Endothelial cell (in vitro differentiated cells): ENCODE measurements around the gene TIMP3. TPM values are rescaled to one million over a fixed set of nuclear protein-coding genes. Genes with fewer than 3 reads are reported as not detected.

Experiments
- DNase-seq: peaks from one replicate; pipeline ENCODE4 v3.0.0; 2021; ENCODE audit warnings: low spot score
- H3K27ac Mint-ChIP-seq: one replicate; pipeline ENCODE4 v1.8.0; 2021; ENCODE audit warnings: mixed read lengths, inconsistent platforms; ENCODE audit not compliant: unreplicated experiment
- H3K27me3 Mint-ChIP-seq: one replicate; pipeline ENCODE4 v1.8.0; 2021; ENCODE audit warnings: mild to moderate bottlenecking, moderate library complexity, mixed read lengths, inconsistent platforms; ENCODE audit not compliant: unreplicated experiment
- H3K36me3 Mint-ChIP-seq: one replicate; pipeline ENCODE4 v1.8.0; 2021; ENCODE audit warnings: mild to moderate bottlenecking, low read depth, mixed read lengths, inconsistent platforms; ENCODE audit not compliant: unreplicated experiment
- H3K4me1 Mint-ChIP-seq: one replicate; pipeline ENCODE4 v1.8.0; 2021; ENCODE audit warnings: mild to moderate bottlenecking, mixed read lengths, inconsistent platforms; ENCODE audit not compliant: unreplicated experiment
- H3K4me3 Mint-ChIP-seq: one replicate; pipeline ENCODE4 v1.8.0; 2021; ENCODE audit warnings: mild to moderate bottlenecking, mixed read lengths, inconsistent platforms; ENCODE audit not compliant: unreplicated experiment
- H3K9me3 Mint-ChIP-seq: one replicate; pipeline ENCODE4 v1.8.0; 2021; ENCODE audit warnings: mixed read lengths, inconsistent platforms; ENCODE audit not compliant: unreplicated experiment
- total RNA-seq: library from RNA; stranded (reverse); fragmentation: NEBNext Ultra II Directional; extraction: Animal tissue kit (Norgen Biotek cat#: 25700); gene quantifications from one replicate; pipeline ENCODE4 v1.2.1, GENCODE V29; 2021; ENCODE audit not compliant: unreplicated experiment
- TF ChIP-seq, protein P1 (sequence below): fragments of 200-600 bp; sonication (generic); IDR thresholded peaks from one replicate; pipeline ENCODE4 v1.5.0; 2021; ENCODE audit warnings: antibody characterized with exemption; ENCODE audit not compliant: unreplicated experiment

TIMP3 gene
- total RNA-seq, 1 donor from 2014 or later: 73.5 TPM

DNA sequence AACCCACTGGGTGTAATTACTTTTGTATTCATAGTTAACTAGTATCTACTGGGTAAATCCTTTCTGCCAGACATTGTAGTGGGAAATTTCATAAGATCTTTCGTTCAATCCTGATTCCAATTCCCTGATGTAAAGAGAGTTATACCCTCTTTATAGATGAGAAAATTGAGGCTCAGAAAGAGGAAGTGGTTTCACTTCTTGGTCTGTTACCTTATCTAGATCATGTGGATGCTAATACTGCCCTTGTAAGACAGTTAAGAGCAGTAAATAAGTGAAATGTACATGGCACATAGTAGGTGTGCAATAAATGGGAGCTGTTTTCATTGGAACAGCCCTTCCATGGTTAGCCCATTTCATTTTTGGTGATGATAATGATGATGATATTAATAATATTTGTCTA lies 46.7 kb downstream of the TIMP3 start:
- H3K9me3 Mint-ChIP-seq: no peaks in the 10 kb centered on the region
- peaks cover 26% of the 10 kb centered on the region for H3K4me1 Mint-ChIP-seq
- H3K27me3 Mint-ChIP-seq: no peaks in the 10 kb centered on the region
- H3K27ac Mint-ChIP-seq: no peak overlapping the region
- H3K36me3 Mint-ChIP-seq: peaks cover 17% of the 10 kb centered on the region
- H3K4me3 Mint-ChIP-seq: no peak overlapping the region
- no peak for DNase-seq
- TF ChIP-seq, protein P1, sequence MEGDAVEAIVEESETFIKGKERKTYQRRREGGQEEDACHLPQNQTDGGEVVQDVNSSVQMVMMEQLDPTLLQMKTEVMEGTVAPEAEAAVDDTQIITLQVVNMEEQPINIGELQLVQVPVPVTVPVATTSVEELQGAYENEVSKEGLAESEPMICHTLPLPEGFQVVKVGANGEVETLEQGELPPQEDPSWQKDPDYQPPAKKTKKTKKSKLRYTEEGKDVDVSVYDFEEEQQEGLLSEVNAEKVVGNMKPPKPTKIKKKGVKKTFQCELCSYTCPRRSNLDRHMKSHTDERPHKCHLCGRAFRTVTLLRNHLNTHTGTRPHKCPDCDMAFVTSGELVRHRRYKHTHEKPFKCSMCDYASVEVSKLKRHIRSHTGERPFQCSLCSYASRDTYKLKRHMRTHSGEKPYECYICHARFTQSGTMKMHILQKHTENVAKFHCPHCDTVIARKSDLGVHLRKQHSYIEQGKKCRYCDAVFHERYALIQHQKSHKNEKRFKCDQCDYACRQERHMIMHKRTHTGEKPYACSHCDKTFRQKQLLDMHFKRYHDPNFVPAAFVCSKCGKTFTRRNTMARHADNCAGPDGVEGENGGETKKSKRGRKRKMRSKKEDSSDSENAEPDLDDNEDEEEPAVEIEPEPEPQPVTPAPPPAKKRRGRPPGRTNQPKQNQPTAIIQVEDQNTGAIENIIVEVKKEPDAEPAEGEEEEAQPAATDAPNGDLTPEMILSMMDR: no peak

DNA sequence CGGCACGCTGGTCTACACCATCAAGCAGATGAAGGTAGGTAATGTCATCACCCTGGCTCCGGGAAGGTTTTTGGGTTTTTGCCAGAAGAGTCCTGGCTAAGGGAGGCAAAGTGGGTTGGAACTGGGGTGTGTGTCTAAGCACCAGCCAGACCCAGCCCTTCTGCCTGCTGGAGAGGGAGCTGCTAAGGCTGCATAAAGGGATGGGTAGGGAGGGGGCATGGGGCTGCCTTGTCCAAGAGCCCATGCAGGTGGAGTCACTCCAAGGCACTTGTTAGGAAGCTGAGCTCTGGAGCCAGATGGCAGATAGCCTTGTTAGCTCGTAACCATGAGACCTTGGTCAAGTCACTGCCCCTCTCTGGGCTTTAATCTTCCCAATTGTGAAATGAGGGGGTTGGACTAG lies 48.0 kb downstream of the TIMP3 start:
- TF ChIP-seq, protein P1: no peak
- no peak for DNase-seq
- no peak overlapping the region for H3K27ac Mint-ChIP-seq
- H3K4me1 Mint-ChIP-seq: peaks cover 26% of the 10 kb centered on the region
- H3K4me3 Mint-ChIP-seq: no peak overlapping the region
- no peaks in the 10 kb centered on the region for H3K9me3 Mint-ChIP-seq
- H3K27me3 Mint-ChIP-seq: no peaks in the 10 kb centered on the region
- peaks cover 15% of the 10 kb centered on the region for H3K36me3 Mint-ChIP-seq

DNA sequence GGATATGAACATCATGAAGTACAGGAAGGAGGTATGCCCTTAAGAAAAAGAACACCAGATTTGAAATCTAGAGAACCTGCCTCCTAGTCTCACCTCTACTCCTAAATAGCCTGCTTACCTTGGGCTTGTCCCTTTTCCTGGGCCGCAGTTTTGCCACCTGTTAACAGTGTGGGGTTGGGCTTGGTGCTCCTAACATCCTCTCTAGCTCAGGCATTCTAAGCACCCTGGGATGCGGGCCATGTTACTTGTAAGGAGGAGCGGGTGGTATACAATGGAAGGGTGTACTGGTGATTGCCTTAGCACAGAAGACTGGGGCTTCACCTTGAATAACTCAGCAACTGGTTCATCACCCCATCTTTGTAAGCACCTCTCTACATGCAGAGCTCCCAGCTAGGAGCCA lies 48.7 kb downstream of the TIMP3 start:
- peaks cover 26% of the 10 kb centered on the region for H3K4me1 Mint-ChIP-seq

DNA sequence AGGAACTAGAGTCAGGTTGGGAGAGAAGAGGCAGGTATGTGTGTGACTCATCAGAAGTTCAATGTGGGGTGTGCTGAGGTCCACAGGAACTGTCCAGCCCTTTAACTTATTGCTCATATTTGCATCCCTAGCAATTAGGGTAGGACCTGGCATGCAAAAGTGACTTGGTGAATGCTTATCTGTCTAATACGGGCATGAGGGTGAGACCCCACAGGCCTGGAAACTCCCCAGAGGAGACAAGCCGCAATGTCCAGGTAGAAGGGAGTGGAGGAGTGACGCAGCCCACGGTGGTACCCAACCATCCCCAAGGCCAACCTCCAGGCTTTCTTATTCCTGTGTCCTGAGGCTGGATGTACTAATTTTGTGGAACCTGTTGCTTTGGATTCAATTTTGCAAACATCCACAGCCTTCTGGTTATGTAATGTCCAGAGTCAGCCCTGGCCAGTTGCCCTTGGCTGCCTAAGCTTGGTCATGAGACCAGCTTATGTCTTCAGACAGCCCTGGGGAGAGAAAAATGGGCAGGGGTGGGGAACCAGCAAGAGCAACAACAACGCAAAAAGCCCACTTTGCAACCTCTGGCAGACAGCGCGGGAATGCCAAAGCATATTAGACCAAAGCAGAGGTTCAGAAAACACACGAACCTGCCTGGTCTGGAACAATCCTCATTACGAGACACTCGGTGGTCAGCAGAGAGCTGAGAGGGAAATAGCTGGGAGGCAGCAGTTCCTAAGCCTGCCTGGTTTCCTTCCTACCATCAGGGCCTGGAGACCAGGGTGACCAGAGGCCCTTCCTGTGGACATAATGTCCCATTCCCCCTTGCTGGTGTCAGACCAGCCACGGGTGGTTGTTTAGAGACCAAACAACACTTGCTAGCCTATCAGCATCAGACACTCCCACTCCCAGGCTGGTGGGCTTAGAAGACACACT lies 49.3 kb downstream of the TIMP3 start:
- Mint-ChIP-seq H3K9me3 (no peaks in the 10 kb centered on the region), H3K4me1 (peaks cover 24% of the 10 kb centered on the region), H3K4me3 (no peak overlapping the region), H3K27me3 (no peaks in the 10 kb centered on the region), H3K27ac (no peak overlapping the region), H3K36me3 (peaks cover 16% of the 10 kb centered on the region)
- no peak for DNase-seq
- TF ChIP-seq, protein P1: no peak

More for the DNA sequence above, 48.7 kb downstream of the TIMP3 start:
- Mint-ChIP-seq H3K9me3 (no peaks in the 10 kb centered on the region), H3K36me3 (peaks cover 18% of the 10 kb centered on the region), H3K4me3 (no peak overlapping the region), H3K27ac (no peak overlapping the region), H3K27me3 (no peaks in the 10 kb centered on the region)
- TF ChIP-seq, protein P1: no peak
- no peak for DNase-seq
